Glutamatergic neuron (in vitro differentiated cells): ENCODE measurements around the gene DRAP1. TPM values are rescaled to one million over a fixed set of nuclear protein-coding genes. Genes with fewer than 3 reads are reported as not detected.
"Not testable (repeated sequence)": the region's sequence is repeated elsewhere in the genome, so short reads cannot be mapped to it uniquely, and the experiment has no call there.

ENCODE experiments used
- DNase-seq: peaks from one replicate; pipeline ENCODE4 v3.0.0; 2022
- H3K27ac Mint-ChIP-seq: one replicate; pipeline ENCODE4 v1.8.0; 2020; ENCODE audit warnings: mild to moderate bottlenecking, mixed read lengths, inconsistent platforms; ENCODE audit not compliant: unreplicated experiment
- H3K27me3 Mint-ChIP-seq: one replicate; pipeline ENCODE4 v1.8.0; 2020; ENCODE audit warnings: mild to moderate bottlenecking, moderate library complexity, mixed read lengths, inconsistent platforms; ENCODE audit not compliant: unreplicated experiment
- H3K36me3 Mint-ChIP-seq: one replicate; pipeline ENCODE4 v1.8.0; 2020; ENCODE audit warnings: mild to moderate bottlenecking, mixed read lengths, inconsistent platforms; ENCODE audit not compliant: unreplicated experiment
- H3K4me1 Mint-ChIP-seq: one replicate; pipeline ENCODE4 v1.8.0; 2020; ENCODE audit warnings: mild to moderate bottlenecking, low read depth, mixed read lengths, inconsistent platforms; ENCODE audit not compliant: unreplicated experiment
- H3K4me3 Mint-ChIP-seq: one replicate; pipeline ENCODE4 v1.8.0; 2020; ENCODE audit warnings: mild to moderate bottlenecking, mixed read lengths, inconsistent platforms; ENCODE audit not compliant: unreplicated experiment
- H3K9me3 Mint-ChIP-seq: one replicate; pipeline ENCODE4 v1.8.0; 2020; ENCODE audit warnings: mild to moderate bottlenecking, moderate library complexity, mixed read lengths, inconsistent platforms; ENCODE audit not compliant: unreplicated experiment
- CTCF ChIP-seq: fragments of 200-600 bp; sonication (generic); IDR thresholded peaks from one replicate; pipeline ENCODE4 v1.5.0; 2021; ENCODE audit not compliant: partially characterized antibody, unreplicated experiment
- total RNA-seq: library from RNA; stranded (reverse); fragmentation: NEBNext Ultra II Directional; extraction: Animal tissue kit (Norgen Biotek cat#: 25700); gene quantifications from one replicate; pipeline ENCODE4 v1.2.1, GENCODE V29; 2021; ENCODE audit not compliant: unreplicated experiment

The DRAP1 gene
- total RNA-seq, 1 donor from 2014 or later: 68.7 TPM

DNA sequence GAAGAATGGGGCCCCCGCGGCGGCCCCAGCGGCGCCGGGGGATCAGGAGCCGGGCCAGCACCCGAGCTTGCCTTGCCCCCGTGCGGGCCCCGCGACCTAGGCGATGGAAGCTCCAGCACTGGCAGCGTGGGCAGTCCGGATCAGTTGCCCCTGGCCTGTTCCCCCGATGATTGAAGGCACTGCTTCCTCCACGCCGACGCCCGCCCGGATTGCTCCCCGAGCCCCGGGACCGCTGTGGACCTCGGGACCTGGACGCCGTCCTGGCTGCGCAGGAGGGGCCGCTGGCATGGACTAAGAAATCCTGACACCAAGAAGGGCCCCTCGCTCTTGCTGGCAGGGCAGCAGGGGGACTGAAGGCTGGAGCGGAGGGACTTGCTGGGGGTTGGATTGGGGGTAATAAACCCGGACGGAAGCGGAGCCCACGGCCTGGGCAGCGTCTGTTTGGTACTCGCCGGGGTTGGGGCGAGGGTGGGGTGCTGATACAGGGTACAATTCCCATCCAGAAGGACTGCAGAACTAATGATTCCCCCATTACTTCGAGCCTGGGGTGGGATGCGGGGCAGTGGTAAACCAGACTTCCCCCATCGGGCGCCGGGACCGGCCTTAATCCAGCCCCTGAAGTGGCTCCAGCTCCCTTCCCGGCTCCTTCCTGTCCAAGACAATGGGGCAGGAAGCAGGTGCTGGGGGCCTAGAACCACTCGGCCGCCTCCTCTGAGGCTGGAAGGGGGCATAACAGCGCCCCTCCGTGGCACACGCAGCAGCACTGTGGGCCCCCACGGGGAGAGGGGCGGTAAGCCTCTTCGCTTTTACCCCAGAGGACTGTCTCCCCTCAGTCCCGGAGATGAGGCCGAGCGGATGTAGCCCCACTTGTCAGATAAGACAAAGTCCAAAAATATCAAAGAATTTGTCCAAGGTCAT is 27.7 kb upstream of the DRAP1 start:
- no peak overlapping the region for H3K27ac Mint-ChIP-seq
- H3K9me3 Mint-ChIP-seq: peaks cover 24% of the 10 kb centered on the region
- DNase-seq: no peak
- no peak for TF ChIP-seq CTCF
- H3K4me3 Mint-ChIP-seq: peak overlapping the region; percentile 74
- H3K36me3 Mint-ChIP-seq: no peaks in the 10 kb centered on the region
- peaks cover 22% of the 10 kb centered on the region for H3K27me3 Mint-ChIP-seq
- peaks cover 29% of the 10 kb centered on the region for H3K4me1 Mint-ChIP-seq

DNA sequence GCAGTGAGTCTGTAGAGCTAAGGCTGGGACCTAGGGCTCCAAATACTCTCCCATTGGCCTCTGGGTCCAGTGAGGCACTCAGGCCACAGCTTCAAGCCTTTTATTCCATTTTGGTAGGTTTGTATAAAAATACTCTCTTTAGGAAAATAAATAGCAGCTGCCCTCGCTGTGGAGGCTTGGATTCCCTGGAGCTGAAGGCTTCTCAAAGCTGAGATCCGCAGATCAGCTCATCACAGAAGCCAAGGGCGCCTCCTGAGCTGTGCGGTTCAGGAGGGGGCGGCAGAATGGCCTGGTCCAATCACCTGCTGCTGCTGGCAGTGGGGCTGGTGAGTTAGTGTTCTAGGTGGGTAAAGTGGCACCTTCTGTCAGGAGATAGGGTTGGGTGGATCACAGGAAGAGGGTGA is 27.1 kb upstream of the DRAP1 start:
- Mint-ChIP-seq H3K27me3 (peaks cover 22% of the 10 kb centered on the region), H3K4me1 (peaks cover 23% of the 10 kb centered on the region), H3K9me3 (peaks cover 18% of the 10 kb centered on the region), H3K4me3 (peak overlapping the region; percentile 74), H3K27ac (peak overlapping the region; percentile 41)
- not testable (repeated sequence) for DNase-seq, H3K36me3 Mint-ChIP-seq

DNA sequence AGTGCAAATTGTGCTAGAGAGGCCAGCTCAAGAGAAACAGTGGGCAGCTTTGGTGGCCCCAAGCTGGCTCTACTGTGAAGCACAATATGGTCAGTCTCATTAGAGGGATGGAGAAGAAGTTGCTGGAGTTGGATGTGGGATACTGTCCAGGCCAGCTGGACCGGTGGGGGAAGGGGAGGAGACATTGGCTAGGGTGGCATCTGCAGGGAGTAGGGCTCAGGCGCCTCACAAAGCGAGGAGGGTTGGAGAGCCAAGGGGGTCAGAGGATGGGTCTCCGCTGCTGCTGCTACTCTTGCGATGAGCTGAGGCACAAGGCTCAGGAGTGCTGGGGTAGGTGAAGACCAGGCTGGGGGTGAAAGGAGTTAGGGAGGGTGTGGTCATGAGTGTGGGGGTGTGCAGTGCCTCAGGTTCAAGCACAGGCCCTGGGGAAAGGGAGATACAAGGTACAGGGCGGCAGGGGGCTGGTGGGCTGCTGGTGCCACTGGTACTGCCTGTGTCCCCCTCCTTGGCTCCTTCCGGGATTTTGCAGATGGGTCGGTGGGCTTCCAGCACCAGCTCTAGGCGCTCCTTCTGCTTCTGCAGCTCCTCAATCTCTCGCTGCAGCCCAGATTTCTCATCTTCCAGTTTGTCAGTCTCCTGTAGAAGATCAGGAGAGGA is 26.4 kb upstream of the DRAP1 start:
- Mint-ChIP-seq H3K4me1 (peaks cover 23% of the 10 kb centered on the region), H3K4me3 (peak overlapping the region; percentile 74), H3K9me3 (peaks cover 18% of the 10 kb centered on the region), H3K27me3 (peaks cover 21% of the 10 kb centered on the region), H3K36me3 (no peaks in the 10 kb centered on the region), H3K27ac (peak overlapping the region; percentile 41)
- TF ChIP-seq CTCF: no peak
- DNase-seq: no peak

- no peaks in the 10 kb centered on the region for H3K36me3 Mint-ChIP-seq
- H3K27me3 Mint-ChIP-seq: peaks cover 14% of the 10 kb centered on the region
- no peak for TF ChIP-seq CTCF
- peaks cover 13% of the 10 kb centered on the region for H3K9me3 Mint-ChIP-seq
- peaks cover 18% of the 10 kb centered on the region for H3K4me1 Mint-ChIP-seq
- no peak overlapping the region for H3K4me3 Mint-ChIP-seq
- no peak for DNase-seq
- no peak overlapping the region for H3K27ac Mint-ChIP-seq
Observed at GRCh38 chr11:65894034-65894591, 25.1 kb upstream of the DRAP1 start.

DNA sequence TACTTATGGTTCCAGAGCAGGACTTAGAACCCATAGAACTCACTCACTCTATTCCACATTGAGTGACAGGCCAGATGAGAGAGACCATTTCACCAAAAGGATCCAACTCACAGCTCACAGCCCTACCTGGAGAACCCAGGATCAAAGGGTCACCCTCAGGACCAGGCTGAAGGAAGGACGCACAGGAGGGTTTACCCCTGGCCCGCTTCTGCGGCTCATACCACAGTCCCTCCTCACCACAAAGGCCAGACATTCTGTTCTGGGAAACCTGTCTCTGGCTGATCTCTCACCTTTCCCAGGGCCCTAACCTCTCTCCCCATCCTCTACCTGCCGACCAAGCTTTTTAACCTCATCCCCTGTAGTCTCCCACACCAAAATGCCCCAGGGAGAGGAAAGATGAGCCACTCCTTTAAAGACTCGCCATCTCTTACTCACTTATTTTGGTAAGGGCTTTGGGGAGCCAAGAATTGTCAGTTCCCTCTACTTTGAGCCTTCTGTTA is 23.7 kb upstream of the DRAP1 start:
- Mint-ChIP-seq H3K9me3 (peaks cover 5% of the 10 kb centered on the region), H3K36me3 (no peaks in the 10 kb centered on the region), H3K27ac (no peak overlapping the region), H3K4me3 (no peak overlapping the region), H3K4me1 (peaks cover 9% of the 10 kb centered on the region), H3K27me3 (peaks cover 7% of the 10 kb centered on the region)
- no peak for TF ChIP-seq CTCF
- no peak for DNase-seq
